CD14-positive monocyte (primary cell): ENCODE measurements around the gene OXLD1. TPM values are rescaled to one million over a fixed set of nuclear protein-coding genes. Genes with fewer than 3 reads are reported as not detected.

ENCODE experiments used
- DNase-seq, 3 donors: peaks; one replicate each; pipeline ENCODE4 v3.0.0-alpha.2; 2011 to 2022
- H2AFZ ChIP-seq: 2 replicates; pipeline ENCODE4 v1.6.0; 2012; ENCODE audit warnings: mild to moderate bottlenecking, low read depth, low read length, inconsistent platforms; ENCODE audit not compliant: insufficient read depth, poor library complexity, severe bottlenecking
- H3K27ac ChIP-seq, 2 donors: 1 replicate in 1 of 2; 2 replicates in 1 of 2; pipeline ENCODE4 v1.5.1; 2012 to 2013; ENCODE audit warnings: low read length in 2 of 2, control low read depth in 1 of 2, inconsistent platforms in 1 of 2, low read depth in 1 of 2, mild to moderate bottlenecking in 1 of 2
- H3K27me3 ChIP-seq, 2 donors: one replicate each; pipeline versions ENCODE4 v1.6.0 to v1.6.1; 2011 to 2013; ENCODE audit warnings: low read length in 2 of 2; ENCODE audit not compliant: control insufficient read depth in 2 of 2, insufficient read depth in 2 of 2
- H3K36me3 ChIP-seq, 2 donors: replicated peaks in 1 of 2; 1 replicate in 1 of 2; 2 replicates in 1 of 2; pipeline versions ENCODE4 v1.5.1 to v1.6.1; 2012 to 2013; ENCODE audit warnings: low read length in 2 of 2, control low read depth in 1 of 2, inconsistent platforms in 1 of 2, mild to moderate bottlenecking in 1 of 2; ENCODE audit not compliant: insufficient read depth in 2 of 2, control insufficient read depth in 1 of 2
- H3K4me1 ChIP-seq, 2 donors: 1 replicate in 1 of 2; 2 replicates in 1 of 2; pipeline versions ENCODE4 v1.5.1 to v1.6.1; 2012 to 2013; ENCODE audit warnings: low read length in 2 of 2, control low read depth in 1 of 2, inconsistent platforms in 1 of 2, mild to moderate bottlenecking in 1 of 2, moderate library complexity in 1 of 2; ENCODE audit not compliant: insufficient read depth in 2 of 2, control insufficient read depth in 1 of 2
- H3K4me2 ChIP-seq: replicated peaks from 2 replicates; pipeline ENCODE3; 2012; ENCODE audit warnings: low read length, moderate library complexity, mild to moderate bottlenecking; ENCODE audit not compliant: poor library complexity, severe bottlenecking; ENCODE audit errors: extremely low read depth
- H3K4me3 ChIP-seq, 3 experiments: fragments of 200-600 bp in 1 of 3; sonication (generic) in 1 of 3; replicated peaks in 1 of 3; 1 replicate in 2 of 3; 2 replicates in 1 of 3; pipeline ENCODE4 v1.5.1; 2011 to 2013; ENCODE audit warnings: low read length in 3 of 3, mild to moderate bottlenecking in 3 of 3, control low read depth in 2 of 3, low read depth in 2 of 3, inconsistent platforms in 1 of 3, moderate library complexity in 1 of 3
- H3K79me2 ChIP-seq: 2 replicates; pipeline ENCODE4 v1.6.0; 2012; ENCODE audit warnings: mild to moderate bottlenecking, control low read depth, inconsistent platforms, low read length, moderate library complexity; ENCODE audit not compliant: insufficient read depth
- H3K9ac ChIP-seq: 2 replicates; pipeline ENCODE4 v1.6.0; 2017; ENCODE audit warnings: low read length, mild to moderate bottlenecking; ENCODE audit not compliant: insufficient read depth, poor library complexity, severe bottlenecking
- H3K9me3 ChIP-seq, 2 donors: replicated peaks in 1 of 2; 1 replicate in 1 of 2; 2 replicates in 1 of 2; pipeline versions ENCODE4 v1.5.1 to v1.6.1; 2012 to 2013; ENCODE audit warnings: low read length in 2 of 2, control low read depth in 1 of 2; ENCODE audit not compliant: control insufficient read depth in 1 of 2, insufficient read depth in 1 of 2
- H4K20me1 ChIP-seq: 2 replicates; pipeline ENCODE4 v1.6.0; 2012; ENCODE audit warnings: mild to moderate bottlenecking, low read length, control low read depth, moderate library complexity; ENCODE audit not compliant: insufficient read depth
- H3K27ac Mint-ChIP-seq, 7 donors: one replicate each; pipeline ENCODE4 v1.8.0; 2020; ENCODE audit warnings: mild to moderate bottlenecking in 7 of 7, mixed read lengths in 7 of 7, moderate library complexity in 6 of 7, inconsistent platforms in 2 of 7
- H3K27me3 Mint-ChIP-seq, 3 donors: one replicate each; pipeline ENCODE4 v1.8.0; 2021 to 2022; ENCODE audit warnings: low read depth in 3 of 3, mild to moderate bottlenecking in 3 of 3, mixed read lengths in 3 of 3, moderate library complexity in 3 of 3, inconsistent platforms in 1 of 3
- H3K36me3 Mint-ChIP-seq, 2 donors: one replicate each; pipeline ENCODE4 v1.8.0; 2020; ENCODE audit warnings: mixed read lengths in 2 of 2, inconsistent platforms in 1 of 2, mild to moderate bottlenecking in 1 of 2
- H3K4me1 Mint-ChIP-seq: one replicate; pipeline ENCODE4 v1.8.0; 2020; ENCODE audit warnings: mild to moderate bottlenecking, mixed read lengths
- H3K4me3 Mint-ChIP-seq, 2 donors: one replicate each; pipeline ENCODE4 v1.8.0; 2020; ENCODE audit warnings: mild to moderate bottlenecking in 2 of 2, mixed read lengths in 2 of 2, moderate library complexity in 1 of 2
- H3K9me3 Mint-ChIP-seq, 7 donors: one replicate each; pipeline ENCODE4 v1.8.0; 2020 to 2022; ENCODE audit warnings: mixed read lengths in 7 of 7, mild to moderate bottlenecking in 6 of 7, moderate library complexity in 6 of 7, inconsistent platforms in 2 of 7
- CTCF ChIP-seq: fragments of 200-600 bp; IDR thresholded peaks from one replicate; pipeline ENCODE4 v1.8.0; 2022; ENCODE audit warnings: antibody characterized with exemption, mild to moderate bottlenecking
- WGBS: methylation state at CpG from one replicate; pipeline ENCODE4 v1.1.5; 2013; ENCODE audit warnings: missing lambda C conversion rate; ENCODE audit not compliant: insufficient coverage; 5-methylcytosine and 5-hydroxymethylcytosine counted together
- intact Hi-C, 2 donors: fragments of 100-400 bp; cut with micrococcal nuclease; formaldehyde crosslinking; loops; one replicate each; pipeline versions ENCODE4 v1.15.0 to v1.15.1; 2023
- polyA plus RNA-seq, 3 donors: library from polyadenylated mRNA; depleted of rRNA in 1 of 3; unstranded in 2 of 3; stranded (reverse) in 1 of 3; fragments of 300-500 nt in 2 of 3; fragments of >200 nt in 1 of 3; fragmentation: Illumina TruSeq in 2 of 3; gene quantifications; 1 replicate in 2 of 3; 2 replicates in 1 of 3; pipeline ENCODE4 v1.2.3, GENCODE V29; 2012 to 2021

OXLD1 gene
- polyA plus RNA-seq, 3 donors, result 46.0 to 61.1 (median 51.8) TPM

- peaks cover 100% of the 10 kb centered on the region for H4K20me1 ChIP-seq
- Mint-ChIP-seq H3K27ac (peak overlapping the region in 2 of 7 donors; percentile 33 to 60), H3K27me3 (no peaks in the 10 kb centered on the region), H3K4me3 (no peak overlapping the region), H3K4me1 (peaks cover 8% of the 10 kb centered on the region), H3K36me3 (peaks cover 62 to 97% of the 10 kb centered on the region in 2 donors), H3K9me3 (no peaks in the 10 kb centered on the region)
- H3K79me2 ChIP-seq, result peaks cover 60% of the 10 kb centered on the region
- no peak overlapping the region for H3K4me3 ChIP-seq
- H3K27me3 ChIP-seq, result no peaks in the 10 kb centered on the region
- intact Hi-C loops, result no loop called here
- no peak overlapping the region for H2AFZ ChIP-seq
- peaks cover 4 to 6% of the 10 kb centered on the region in 2 donors for H3K4me1 ChIP-seq
- H3K9ac ChIP-seq, result no peak overlapping the region
- H3K36me3 ChIP-seq, result peaks cover 96 to 99% of the 10 kb centered on the region in 2 donors
- no peak overlapping the region for H3K4me2 ChIP-seq
- no peak overlapping the region for H3K27ac ChIP-seq
- no peaks in the 10 kb centered on the region for H3K9me3 ChIP-seq
- no peak for TF ChIP-seq CTCF
- DNase-seq, result no peak
- WGBS, result 96% methylated on average over 15 of the region's 18 CpGs
Measured at GRCh38 chr17:81690066-81690465, 23.7 kb upstream of the OXLD1 start.

- 92% methylated on average over 14 of the region's 14 CpGs for WGBS
- H3K36me3 Mint-ChIP-seq, result peaks cover 61 to 84% of the 10 kb centered on the region in 2 donors
- H3K4me1 ChIP-seq, result peaks cover 13 to 15% of the 10 kb centered on the region in 2 donors
- no peaks in the 10 kb centered on the region for H3K27me3 ChIP-seq
- H3K4me3 ChIP-seq, result no peak overlapping the region
- intact Hi-C loops, result no loop called here
- H3K36me3 ChIP-seq, result peaks cover 82 to 84% of the 10 kb centered on the region in 2 donors
- peak overlapping the region in 2 of 7 donors; percentile 28 to 40 for H3K27ac Mint-ChIP-seq
- H3K27me3 Mint-ChIP-seq, result peaks cover 0 to 1% (median 0%) of the 10 kb centered on the region in 3 donors
- no peak for DNase-seq
- H3K9me3 Mint-ChIP-seq, result no peaks in the 10 kb centered on the region
- no peak for TF ChIP-seq CTCF
- H3K9ac ChIP-seq, result no peak overlapping the region
- H3K4me2 ChIP-seq, result no peak overlapping the region
- H3K4me1 Mint-ChIP-seq, result peaks cover 16% of the 10 kb centered on the region
- H4K20me1 ChIP-seq, result peaks cover 94% of the 10 kb centered on the region
- peaks cover 73% of the 10 kb centered on the region for H3K79me2 ChIP-seq
- H3K9me3 ChIP-seq, result no peaks in the 10 kb centered on the region
- H3K27ac ChIP-seq, result no peak overlapping the region
- H3K4me3 Mint-ChIP-seq, result no peak overlapping the region
- no peak overlapping the region for H2AFZ ChIP-seq
Measured at GRCh38 chr17:81688616-81689015, 22.2 kb upstream of the OXLD1 start.
